HG02588 (cell line): ENCODE data around the gene PEPD.

Source experiments
- ATAC-seq: cut with Tn5 transposase; IDR thresholded peaks from one replicate; pipeline ENCODE4 v1.9.1; 2021; ENCODE audit warnings: mild to moderate bottlenecking, moderate library complexity; ENCODE audit not compliant: unreplicated experiment

Gene PEPD

DNA sequence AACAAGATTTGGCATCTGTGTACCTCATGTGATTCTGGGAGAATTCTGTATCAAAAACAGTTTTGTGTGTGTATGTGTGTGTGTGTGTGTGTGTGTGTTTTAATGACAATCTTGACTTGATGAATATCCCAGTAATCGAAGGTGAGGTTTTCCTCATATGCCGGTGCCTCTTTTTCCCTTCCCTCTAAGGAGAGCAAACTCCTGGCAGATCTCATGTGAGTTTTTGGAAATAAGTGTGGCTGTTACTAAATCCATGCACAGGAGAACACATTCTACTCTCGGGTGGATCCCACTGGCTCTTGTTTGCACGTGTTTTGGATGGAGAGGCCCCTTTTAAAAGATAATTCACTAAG lies 177.0 kb downstream of the PEPD start:
- no peak for ATAC-seq

GRCh38 chr19:33343859-33344572 lies 177.6 kb downstream of the PEPD start:
- ATAC-seq = no peak

GRCh38 chr19:33343301-33343700 lies 178.3 kb downstream of the PEPD start:
- no peak for ATAC-seq

DNA sequence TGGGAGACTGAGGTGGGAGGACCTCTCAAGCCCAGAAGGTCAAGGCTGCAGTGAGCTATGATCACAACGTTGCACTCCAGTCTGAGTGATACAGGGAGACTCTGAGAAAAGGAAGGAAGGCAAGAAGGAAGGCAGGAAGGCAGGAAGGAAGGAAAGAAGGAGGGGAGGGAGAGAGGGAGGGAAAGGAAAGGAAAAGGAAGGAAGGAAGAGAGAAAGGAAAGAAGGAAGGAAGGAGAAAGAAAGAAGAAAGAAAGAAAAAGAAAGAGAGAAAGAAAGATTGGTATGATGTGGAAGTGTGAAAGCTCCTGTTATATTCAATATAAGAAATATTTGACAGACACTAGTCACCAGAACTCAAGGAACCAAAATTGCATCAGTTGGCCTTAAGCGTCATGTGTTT lies 180.6 kb downstream of the PEPD start:
- no peak for ATAC-seq

GRCh38 chr19:33339016-33339984 lies 182.3 kb downstream of the PEPD start:
- no peak for ATAC-seq
